ENCODE measurements around the gene NAV1.
"Not testable (repeated sequence)": the region's sequence is repeated elsewhere in the genome, so short reads cannot be mapped to it uniquely, and the experiment has no call there.

NAV1 gene

DNA sequence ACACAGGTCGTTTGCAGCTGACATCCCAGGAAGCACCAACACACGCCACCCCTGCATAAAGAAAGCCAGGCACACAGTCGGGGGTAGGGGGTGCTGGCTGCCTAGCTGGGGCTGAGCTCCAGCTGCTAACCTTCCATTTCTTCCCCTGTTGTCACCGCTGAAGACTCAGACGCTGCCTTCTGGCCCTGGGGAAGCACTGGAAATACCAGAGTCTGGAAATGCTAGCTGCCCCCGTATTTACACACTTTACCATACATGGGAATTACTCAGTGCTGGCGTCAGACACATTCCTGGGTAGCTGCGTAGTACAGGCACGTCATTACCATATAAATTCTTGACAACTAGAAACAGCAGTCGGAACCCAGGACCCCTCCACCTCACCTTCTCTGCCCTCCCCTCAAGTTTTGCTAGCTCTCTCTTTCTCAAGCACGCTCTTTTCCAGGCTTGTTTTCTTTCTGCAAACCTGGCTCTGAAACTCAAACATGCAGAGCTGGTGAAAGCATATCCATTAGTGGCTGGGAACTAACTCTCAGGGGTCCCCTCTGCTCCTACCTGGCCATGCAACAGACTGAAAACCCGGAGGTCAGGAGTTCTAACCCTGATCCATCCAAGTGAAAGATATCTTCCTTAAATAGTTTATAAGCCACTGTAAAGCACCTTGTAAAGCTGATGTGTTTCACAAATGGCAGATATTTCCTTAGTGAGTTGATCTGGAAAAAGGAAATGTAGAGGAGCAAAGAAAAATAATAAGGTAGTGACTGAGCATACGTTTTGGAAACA is 35.3 kb upstream of the NAV1 start:
- no peak for DNase-seq

DNA sequence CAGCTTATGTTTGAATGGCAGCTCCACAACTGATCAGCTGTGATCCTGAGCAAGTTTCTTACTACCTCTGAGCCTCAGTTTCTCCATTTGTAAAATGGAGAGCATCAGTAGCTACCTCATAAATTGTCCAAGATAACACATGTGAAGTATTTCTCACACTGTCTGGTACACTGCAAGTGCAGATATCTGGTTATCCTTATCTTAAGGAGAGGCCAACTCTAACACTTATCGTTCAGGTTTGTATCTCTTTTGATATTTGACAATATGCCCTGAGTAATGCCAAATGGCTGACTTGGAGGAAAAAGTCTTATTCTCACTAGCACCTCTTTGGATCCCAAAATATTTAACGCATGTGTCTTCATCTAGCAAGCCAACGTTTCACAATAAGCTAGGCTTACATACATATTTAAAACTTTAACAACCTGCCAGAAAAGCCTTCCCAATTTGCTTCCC is 34.7 kb upstream of the NAV1 start:
- DNase-seq = no peak

DNA sequence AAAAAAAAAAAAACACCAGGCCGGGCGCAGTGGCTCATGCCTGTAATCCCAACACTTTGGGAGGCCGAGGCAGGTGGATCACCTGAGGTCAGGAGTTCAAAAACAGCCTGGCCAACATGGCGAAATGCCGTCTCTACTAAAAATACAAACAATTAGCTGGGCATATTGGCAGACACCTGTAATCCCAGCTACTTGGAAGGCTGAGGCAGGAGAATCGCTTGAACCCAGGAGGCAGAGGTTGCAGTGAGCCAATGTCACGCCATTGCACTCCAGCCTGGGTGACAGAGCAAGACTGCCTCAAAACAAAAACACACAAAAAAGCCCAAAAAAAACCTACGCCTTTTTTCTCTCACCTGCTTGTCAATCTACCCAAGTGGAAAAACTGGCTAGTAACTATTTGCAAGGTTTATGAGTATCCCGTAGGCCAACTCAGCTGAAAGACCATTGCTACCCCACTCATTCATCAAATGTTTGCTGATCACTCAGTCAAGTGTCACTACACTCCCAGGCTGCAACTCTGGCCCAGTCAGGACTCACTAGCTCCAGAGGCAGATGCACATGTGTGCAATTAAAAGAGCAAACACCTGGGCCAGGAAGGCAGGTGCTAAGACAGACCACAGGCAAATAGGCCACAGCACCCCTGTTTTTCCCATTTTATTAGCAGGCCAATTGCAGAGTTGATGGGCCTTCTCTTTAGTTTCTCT is 34.0 kb upstream of the NAV1 start:
- no peak for DNase-seq

DNA sequence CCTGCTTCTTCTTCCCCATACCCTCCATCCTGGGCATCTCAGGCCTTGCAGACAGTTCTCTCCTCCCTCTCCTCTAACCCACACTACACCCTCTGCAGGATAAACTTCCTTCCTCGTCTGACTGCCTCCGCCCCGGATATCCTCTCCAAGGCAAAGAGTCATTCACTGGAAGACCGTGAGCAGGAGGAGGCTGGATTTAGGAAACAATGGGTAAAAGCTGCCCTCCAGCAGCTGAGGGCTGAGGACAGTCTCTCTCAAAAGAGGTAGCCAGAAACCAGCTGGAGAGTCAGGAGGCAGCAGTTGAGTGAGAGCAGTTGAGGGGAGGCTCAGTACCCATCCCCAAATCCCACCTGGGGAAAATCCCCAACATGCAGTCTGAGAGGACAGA is 33.4 kb upstream of the NAV1 start:
- no peak for DNase-seq

DNA sequence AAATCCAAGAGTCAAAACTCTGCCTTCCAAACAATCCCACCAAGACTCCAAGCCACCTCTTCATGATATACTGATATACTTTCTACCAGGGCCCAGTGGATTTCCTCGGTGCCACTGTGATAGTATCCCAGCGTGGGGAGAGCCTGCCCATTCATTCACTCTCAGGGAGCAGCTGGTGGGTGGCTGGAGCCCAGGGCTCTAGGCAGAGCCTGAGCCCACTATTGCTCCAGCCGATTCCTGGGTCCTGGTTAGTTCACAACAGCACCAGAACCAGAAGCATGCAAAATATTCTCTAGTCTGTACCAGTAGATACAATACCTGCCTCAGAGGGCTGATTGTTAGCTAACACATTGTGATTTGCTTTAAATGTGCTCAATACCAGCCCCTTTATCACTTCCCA is 32.8 kb upstream of the NAV1 start:
- DNase-seq = no peak

DNA sequence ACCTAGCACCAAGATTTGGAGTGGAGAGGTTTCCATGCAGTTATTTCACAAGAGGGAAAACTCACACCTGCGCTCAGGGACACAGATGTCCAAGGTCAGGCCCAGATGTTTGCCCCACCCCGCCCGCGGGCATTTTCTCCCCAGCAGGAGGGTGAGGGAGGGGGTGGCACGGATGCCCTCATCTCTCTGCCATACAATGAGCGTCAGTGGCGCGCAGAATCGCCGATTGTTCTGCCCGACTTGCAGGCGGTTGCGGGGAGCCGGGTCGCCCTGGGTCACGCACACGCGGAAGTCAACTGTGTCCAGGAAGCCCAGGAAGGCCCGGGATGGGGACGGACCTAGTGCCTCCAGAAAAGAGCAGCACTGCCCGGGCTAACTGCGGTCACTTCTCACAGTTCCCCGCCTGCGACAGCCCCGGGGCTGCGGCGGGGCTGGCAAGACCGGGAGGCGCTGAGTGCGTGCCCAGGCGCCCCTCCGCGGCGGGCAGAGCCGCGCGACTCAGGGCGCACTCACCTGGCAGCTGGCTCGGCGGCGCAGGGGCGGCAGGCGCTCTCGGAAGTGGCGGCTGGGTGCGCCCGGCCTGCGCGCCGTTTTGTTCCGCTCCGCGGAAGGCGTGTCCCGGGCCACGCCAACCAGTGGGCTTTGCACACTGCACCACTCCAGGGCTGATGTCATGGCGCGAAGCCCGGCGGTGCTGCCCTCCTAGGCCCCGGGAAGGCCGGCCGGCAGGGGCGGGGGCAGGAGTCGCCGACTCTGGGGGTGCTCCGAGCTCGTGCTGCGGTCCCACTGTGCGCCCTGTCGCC is 32.2 kb upstream of the NAV1 start, which contains the start of gene CSRP1:
Gene CSRP1, minus strand, starts transcription at position 567 of the 803 bp plus-strand sequence. CDS start 10,820 bp downstream, outside the sequence.
- peak; percentile 82 for DNase-seq

DNA sequence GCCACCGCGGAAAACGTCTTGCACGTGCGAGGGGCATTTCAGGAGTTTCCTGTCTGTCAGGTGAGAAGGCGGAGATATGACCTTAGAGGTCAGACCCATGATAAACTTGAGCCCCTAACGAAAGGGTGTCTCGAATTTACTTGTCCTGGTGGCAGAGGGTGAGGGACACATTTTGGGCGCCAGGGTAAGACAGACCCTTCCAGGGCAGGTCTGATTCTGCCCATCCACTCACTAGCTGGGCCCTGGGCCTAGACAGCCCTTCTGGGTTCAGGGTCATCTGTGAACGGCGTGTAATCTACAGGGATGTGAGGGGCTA is 31.6 kb upstream of the NAV1 start:
- DNase-seq = no peak

DNA sequence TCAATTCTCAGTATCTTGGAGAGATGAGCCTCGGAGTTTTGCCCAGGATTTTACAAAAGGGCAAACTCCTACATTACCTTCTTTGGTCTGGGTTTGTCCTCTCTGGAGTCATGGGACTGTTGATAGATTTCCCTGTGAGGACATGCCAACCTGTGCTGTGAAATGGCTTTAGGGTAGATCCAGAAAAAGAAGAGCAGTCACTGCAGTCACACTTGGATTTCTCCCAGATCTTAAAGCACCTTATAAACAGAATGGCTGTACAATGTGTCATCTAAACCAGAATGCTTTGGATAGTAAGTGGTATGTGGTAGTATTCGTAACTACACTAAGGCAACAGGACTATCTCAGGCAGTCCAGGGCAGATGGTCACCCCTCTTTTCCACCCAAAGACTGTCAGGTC is 30.1 kb upstream of the NAV1 start:
- DNase-seq = no peak

DNA sequence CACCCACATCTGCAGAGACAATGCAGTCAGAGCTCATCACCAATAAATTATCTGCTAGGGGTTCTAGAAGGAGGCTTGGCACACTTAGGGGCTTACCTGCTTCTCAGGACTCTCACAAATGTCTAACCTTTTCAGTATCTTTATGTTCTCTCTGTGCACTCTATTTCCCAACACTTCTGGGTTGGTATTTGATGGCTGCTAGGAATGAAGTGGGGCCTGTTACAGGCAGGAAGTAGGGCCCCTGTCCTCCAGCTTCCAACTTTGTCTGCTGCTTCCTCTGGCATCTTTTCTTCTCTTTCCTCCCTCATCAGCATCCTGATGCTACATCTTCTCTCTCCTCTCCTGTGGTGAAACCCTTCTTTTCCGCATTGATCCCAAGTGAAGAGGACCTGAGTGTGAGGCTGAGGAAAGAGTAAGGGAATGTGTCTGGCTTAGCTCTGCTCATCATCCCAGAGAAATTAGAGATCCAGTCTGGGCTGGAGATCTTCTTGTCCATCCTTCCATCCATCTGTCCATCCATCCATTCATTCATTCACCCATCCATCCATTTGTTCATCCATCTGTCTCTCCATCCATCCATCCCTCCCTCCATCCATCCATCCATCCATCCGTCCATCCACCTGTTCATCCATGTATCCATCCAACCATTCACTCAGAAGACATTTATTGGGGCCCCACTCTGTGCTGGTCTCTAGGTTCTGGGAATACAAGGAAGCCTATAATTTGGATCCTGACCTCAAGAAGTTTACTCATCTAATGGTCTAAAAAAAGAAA is 29.1 kb upstream of the NAV1 start:
- no peak for DNase-seq

DNA sequence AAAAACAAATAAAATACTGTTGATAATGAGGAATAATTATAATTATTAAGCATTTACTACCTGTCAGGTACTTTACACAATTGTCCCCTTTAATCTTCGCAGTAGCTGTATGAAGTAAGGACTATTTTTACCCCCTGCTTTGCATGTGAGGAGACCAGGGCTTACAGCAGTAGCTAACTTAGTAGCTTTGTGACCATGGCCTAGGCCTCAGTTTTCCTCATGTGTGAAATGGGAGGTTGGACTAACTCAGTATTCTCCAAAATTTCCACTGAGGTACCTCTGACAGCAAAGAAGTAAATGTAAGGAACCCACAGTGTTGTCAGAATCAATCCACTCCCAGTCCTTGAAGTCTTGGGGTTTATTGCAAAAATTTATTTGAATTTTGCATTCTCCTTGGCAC is 28.2 kb upstream of the NAV1 start:
- DNase-seq = no peak

DNA sequence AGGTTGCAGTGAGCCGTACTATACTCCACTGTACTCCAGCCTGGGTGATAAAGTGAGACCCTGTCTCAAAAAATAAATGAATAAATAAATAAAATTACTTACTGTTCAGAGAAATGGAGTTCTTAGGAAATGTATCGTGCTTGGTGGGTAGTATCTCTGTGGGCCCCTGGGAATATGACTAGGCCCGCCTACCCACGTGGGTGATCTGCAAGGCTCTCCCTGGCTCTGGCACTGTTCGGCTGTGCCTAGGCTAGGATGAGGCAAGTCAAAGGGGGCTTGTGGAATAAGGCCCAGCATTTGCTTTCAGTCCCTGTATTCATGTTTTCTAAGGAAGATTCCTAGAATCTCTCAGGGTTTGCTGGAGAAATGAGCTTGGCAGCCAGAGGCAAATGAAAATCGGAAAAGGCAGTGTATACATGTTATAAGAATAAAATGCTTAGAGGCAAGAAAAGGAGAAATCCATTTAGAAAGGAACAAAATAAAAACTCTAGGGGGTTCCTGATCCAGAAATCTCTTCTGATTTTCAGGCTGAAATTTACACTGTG is 27.5 kb upstream of the NAV1 start:
- DNase-seq = no peak

DNA sequence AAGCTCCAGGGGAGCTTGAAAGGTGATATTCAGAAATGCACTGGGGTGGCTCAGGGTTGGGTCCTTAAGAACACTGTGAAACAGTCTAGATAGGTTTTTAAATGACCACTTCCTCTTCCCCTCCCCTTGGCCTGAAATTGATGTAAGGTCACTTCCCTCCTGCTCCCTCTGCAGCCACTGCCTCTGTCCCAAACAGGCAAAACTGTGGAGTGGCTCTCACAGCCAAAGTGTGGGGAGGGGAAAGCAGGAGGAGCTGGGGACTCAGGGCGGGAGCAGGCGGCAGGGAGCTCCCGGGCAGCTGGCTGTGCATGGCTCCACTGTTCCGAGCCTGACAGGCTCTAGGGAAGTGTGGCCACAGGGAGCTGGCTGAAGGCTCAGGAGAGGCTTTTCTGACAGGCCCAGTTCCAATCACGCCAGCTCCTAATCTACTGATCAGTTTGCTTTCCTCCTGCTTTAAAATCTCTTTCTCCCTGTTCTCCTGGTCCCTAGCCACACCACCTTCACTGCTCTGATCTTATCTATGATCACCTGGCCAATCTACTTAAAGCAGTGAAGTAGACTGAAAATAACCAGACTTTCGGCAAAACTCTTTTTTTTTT is 26.9 kb upstream of the NAV1 start:
- no peak for DNase-seq

DNA sequence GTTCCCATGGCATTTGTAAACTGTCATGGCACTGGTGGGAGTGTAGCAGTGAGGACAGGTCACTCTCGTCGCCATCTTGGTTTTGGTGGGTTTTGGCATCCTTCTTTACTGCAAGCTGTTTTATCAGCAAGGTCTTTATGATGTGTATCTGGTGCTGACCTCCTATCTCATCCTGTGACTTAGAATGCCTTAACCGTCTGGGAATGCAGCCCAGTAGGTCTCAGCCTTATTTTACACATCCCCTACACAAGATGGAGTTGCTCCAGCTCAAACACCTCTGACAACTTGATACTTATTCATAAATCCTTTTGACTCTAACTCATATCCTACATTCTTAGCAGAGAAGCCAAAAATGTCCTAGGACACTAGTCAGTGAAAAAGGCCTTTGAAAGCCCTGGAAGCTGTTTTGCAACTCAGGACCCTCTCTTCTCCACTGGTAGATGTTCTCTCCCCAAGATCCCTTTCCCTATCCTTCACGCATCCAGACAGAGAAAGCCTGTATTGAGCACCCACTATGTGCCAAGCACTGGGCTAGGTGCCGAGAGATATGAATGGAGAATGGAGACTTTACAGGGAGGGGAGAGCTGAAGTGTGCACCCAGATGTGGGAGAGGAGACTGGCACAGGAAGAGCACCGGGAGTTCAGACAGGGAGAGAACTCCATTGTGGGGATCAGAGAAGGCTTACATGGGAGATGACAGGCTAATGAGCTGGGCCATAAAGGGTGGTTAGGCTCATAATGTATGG is 25.3 kb upstream of the NAV1 start:
- DNase-seq = no peak

DNA sequence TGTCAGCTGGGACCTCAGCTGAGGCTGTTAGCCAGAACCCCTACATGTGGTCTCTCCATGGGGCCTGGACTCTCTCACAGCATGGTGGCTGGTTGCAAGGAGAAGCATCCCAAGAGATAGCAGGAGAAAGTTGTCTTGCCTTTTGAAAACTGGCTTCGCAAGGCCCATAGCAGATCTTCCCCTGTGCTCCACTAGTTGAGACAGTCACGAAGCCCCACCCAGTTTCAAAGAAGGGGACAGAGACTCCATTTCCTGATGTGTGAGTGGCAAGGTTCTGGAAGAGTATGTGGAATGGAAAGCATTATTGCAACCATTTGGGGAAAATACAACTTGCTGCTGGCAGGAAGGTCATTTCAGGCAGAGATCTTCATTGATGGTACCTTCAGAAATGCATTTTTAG is 24.5 kb upstream of the NAV1 start:
- DNase-seq = no peak

DNA sequence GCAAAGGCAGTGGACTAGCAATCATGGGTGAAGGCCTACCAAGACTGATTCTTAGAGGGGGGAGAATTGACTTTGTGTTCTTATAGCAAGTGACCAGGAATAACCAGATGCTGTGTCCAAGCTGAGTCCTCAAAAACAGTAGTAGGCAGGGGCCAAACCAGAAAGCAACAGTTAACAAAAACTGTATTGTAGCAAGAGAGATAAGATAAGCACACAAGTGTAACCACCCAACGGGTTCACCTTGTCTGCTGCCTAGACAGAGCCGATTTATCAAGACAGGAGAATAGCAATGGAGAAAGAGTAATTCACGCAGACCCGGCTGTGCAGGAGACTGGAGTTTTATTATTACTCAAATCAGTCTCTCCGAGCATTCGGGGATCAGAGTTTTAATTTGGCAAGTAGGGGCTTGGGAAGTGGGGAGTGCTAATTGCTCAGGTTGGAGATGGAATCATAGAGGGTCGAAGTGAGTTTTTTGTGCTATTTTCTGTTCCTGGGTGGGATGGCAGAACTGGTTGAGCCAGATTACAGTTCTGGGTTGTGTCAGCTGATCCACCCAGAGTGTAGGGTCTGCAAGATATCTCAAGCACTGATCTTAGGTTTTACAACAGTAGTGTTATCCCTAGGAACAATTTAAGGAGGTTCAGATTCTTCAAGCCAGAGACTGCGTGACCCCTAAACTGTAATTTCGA is 23.7 kb upstream of the NAV1 start:
- no peak for DNase-seq

DNA sequence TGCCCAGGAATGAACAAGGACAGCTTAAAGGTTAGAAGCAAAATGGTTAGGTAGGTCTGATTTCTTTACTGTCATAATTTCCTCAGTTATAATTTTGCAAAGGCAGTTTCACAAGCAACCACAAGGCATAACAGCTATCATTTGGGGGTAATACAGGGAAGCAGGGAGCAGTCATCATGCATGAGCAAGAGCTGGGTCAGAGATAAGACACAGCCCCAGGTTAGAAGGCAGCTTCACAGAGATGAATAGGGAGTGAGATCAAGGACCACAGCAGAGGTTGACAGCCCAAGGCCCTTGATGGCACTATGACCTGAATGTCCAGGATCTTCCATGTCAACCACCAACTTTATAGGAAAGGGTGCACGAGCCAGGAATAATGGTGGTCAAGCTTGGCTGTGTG is 23.0 kb upstream of the NAV1 start:
- no peak for DNase-seq

DNA sequence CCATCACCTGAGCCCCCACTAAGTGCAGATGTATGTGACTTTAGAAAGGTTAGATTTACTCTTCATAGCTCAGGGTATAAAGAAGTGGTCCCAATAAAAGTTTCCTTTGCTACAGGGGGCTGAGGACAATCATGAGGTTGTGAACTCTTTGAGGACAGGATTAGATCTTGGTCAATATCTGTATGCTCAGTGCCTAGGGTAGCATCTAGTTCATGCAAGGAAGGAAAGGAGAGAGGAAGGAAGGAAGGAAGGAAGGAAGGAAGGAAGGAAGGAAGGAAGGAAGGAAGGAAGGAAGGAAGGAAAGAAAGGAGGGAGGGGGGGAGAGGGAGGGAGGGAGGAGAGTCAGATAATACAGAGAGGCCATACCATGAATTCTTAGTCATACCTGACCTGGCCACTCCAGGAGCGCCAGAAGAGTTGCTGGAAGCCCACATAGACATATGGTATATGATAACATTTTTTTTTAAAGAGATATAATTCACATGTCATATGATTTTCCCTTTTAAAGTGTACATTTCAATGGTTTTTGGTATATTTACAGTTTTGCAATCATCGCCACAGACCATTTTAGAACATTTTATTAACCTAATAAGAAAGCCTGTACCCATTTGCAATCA is 22.3 kb upstream of the NAV1 start:
- no peak for DNase-seq

DNA sequence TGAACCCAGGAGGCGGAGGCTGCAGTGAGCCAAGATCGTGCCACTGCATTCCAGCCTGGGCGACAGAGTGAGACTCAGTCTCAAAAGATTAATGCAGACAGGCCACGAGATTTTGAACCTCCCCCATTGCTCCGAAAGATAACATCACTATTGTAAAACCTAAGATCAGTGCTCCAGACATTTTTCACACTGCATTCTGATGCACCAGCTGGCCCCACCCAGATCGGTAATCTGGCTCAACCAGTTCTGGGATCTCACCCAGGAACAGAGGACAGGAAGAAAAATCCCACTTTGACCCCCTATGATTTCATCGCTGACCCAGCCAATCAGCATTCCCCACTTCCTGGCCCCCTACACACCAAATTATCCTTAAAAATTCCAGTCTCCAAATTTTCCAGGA is 21.3 kb upstream of the NAV1 start:
- no peak for DNase-seq

DNA sequence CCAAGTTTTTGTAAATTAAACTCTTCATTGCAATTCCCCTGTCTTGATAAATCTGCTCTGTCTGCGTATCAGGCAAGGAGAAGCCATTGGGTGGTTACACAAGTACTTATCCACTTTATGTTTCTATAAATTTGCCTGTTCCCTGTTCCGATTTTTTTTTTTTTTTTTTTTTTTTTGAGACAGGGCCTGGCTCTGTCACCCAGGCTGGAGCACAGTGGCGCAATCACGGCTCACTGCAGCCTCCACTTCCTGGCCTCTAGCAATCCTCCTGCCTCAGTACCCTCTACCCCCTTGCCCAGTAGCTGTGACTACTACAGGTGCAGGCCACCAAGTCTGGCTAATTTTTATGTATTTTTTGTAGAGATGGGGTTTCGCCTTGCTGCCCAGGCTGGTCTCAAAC is 20.9 kb upstream of the NAV1 start:
- DNase-seq = no peak

DNA sequence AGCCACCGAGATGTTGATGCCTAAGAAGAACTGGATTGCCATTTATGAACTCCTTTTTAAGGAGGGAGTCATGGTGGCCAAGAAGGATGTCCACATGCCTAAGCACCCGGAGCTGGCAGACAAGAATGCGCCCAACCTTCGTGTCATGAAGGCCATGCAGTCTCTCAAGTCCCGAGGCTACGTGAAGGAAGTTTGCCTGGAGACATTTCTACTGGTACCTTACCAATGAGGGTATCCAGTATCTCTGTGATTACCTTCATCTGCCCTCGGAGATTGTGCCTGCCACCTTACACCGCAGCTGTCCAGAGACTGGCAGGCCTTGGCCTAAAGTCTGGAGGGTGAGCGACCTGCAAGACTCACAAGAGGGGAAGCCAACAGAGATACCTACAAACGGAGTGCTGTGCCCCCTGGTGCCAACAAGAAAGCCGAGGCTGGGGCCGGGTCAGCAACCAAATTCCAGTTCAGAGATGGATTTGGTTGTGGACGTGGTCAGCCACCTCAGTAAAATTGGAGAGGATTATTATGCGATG is 18.8 kb upstream of the NAV1 start:
- DNase-seq = not testable (repeated sequence)
